Coronary artery (tissue), 2 donors: ENCODE data around the gene PLN.

Source experiments
- DNase-seq: peaks from one replicate; pipeline ENCODE4 v3.0.0-alpha.2; 2017; ENCODE audit warnings: low spot score
- H3K27ac ChIP-seq, 2 donors: fragments of 200-600 bp; sonication (generic); one replicate each; pipeline ENCODE4 v1.5.1; 2016 to 2019
- H3K4me3 ChIP-seq: fragments of 200-600 bp; sonication (generic); 2 replicates; pipeline ENCODE4 v1.5.1; 2016; ENCODE audit warnings: mild to moderate bottlenecking, moderate library complexity
- CTCF ChIP-seq: fragments of 200-600 bp; sonication (generic); IDR thresholded peaks from one replicate; pipeline ENCODE4 v1.5.1; 2019; ENCODE audit warnings: antibody characterized with exemption

PLN gene

GRCh38 chr6:118551063-118552053 lies 3.3 kb downstream of the PLN start:
- TF ChIP-seq CTCF: peak; percentile 44
- Histone ChIP-seq H3K4me3 (peak overlapping the region; percentile 71), H3K27ac (peak overlapping the region; percentile 60 to 76)
- DNase-seq: no peak

GRCh38 chr6:118553132-118553531 lies 5.0 kb downstream of the PLN start:
- Histone ChIP-seq H3K4me3 (peak overlapping the region; percentile 71), H3K27ac (peak overlapping the region in 1 of 2 donors; percentile 76)
- no peak for TF ChIP-seq CTCF
- DNase-seq: no peak

GRCh38 chr6:118554698-118555097 lies 6.6 kb downstream of the PLN start:
- DNase-seq: no peak
- TF ChIP-seq CTCF: no peak
- Histone ChIP-seq H3K27ac (peak overlapping the region in 1 of 2 donors; percentile 50), H3K4me3 (peak overlapping the region; percentile 71)

GRCh38 chr6:118558464-118559217 lies 10.5 kb downstream of the PLN start:
- H3K27ac ChIP-seq: peak overlapping the region in 1 of 2 donors; percentile 6

GRCh38 chr6:118559659-118560058 lies 11.6 kb downstream of the PLN start:
- TF ChIP-seq CTCF: no peak
- H3K27ac ChIP-seq: no peak overlapping the region
- no peak overlapping the region for H3K4me3 ChIP-seq
- no peak for DNase-seq

More at GRCh38 chr6:118558464-118559217, 10.5 kb downstream of the PLN start:
- no peak for TF ChIP-seq CTCF
- DNase-seq: no peak
- H3K4me3 ChIP-seq: peak overlapping the region; percentile 7

- Histone ChIP-seq H3K4me3 (no peak overlapping the region), H3K27ac (no peak overlapping the region)
- no peak for DNase-seq
- TF ChIP-seq CTCF: no peak
Observed at GRCh38 chr6:118562248-118562647, 14.2 kb downstream of the PLN start.
